HEK293 (cell line): Measurements from ENCODE around the gene NOD2.

Experiments used
- KLF16 ChIP-seq: fragments of 450-650 bp; formaldehyde crosslinking; IDR thresholded peaks from 2 replicates; pipeline ENCODE4 v1.5.1; 2017; ENCODE audit warnings: missing biosample characterization, missing genetic modification characterization
- TCF7L2 ChIP-seq: IDR thresholded peaks from 2 replicates; pipeline ENCODE4 v1.6.1; 2011; ENCODE audit warnings: low read depth, mild to moderate bottlenecking, inconsistent platforms, low read length, moderate library complexity, borderline replicate concordance
- ZNF561 ChIP-seq: fragments of 450-650 bp; IDR thresholded peaks from 2 replicates; pipeline ENCODE4 v1.5.1; 2018; ENCODE audit warnings: missing biosample characterization, missing genetic modification characterization, borderline replicate concordance

DNA sequence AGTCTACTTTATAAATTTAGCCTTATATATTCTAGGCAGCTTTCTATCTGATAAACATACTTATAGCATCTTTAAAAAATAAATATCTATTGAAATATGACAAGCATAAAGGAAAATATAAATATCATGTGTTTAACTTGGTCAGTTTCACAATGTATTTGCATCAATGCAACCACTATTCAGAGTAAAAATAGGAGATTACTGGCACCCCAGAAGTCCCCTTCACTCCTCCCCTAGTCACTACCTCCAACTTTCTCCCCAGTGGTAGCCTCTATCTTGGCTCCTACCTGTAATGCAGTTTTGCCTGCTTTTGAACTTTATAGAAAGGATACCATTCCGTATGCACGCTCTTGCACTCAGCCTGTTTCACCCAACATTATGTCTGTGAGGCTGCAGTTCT is 3.2 kb upstream of the NOD2 start:
- TF ChIP-seq TCF7L2 (no peak), KLF16 (tag by site-specific recombination) (no peak), ZNF561 (tag by site-specific recombination) (no peak)
